GM19452 (cell line): Measurements from ENCODE around the gene COA3.

ENCODE experiments used
- ATAC-seq: cut with Tn5 transposase; IDR thresholded peaks from one replicate; pipeline ENCODE4 v1.9.1; 2021; ENCODE audit not compliant: unreplicated experiment

Gene COA3

GRCh38 chr17:42754782-42755181 lies 43.7 kb downstream of the COA3 start:
- no peak for ATAC-seq

DNA sequence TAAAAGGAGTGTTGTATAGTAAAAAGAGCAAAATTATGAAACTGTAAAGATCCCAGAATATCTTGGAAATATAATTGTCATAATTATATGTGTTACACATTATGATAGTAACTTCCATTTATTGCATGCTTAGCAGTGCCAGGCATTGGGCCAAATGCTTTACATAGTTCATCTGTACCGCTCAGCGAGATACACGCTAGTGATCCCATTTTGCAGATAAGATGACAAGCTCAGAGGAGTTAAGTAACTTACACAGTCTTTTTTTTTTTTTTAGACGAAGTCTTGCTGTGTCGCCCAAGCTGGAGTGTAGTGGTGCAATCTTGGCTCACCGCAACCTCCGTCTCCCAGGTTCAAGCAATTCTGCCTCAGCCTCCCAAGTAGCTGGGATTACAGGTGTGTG lies 46.9 kb downstream of the COA3 start:
- ATAC-seq: no peak

DNA sequence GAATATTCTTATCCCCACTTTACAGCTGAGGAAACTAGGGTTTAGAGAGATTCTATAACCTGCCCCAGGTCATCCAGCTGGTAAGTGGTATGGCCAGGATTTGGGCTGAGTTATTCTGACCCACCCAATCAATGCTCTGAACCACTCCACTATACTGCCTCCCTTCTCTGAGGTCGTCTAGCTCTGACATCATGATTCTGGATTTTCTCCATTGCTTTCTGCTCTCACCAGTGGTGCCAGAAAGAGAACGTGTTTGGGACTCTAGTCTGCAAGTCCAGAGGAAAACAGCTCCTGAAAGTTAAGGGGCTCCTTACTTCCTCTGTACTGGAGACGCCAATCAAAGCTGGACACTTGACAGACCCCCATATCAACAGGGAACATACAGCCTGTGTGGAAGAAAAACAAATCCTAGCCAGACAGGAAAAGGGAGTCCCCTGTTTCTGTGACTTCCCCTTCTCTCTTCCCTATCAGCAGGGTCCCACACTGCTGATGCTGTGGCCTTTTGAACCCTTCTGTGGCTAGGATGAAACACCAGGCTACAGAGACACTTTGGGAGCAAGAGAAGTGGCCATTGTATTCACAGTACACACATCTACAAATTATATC lies 47.7 kb downstream of the COA3 start:
- ATAC-seq: no peak

- no peak for ATAC-seq
Measured at GRCh38 chr17:42748908-42749798, 49.4 kb downstream of the COA3 start.

- ATAC-seq: no peak
Measured at GRCh38 chr17:42748202-42748907, 50.1 kb downstream of the COA3 start.
